CD1c-positive myeloid dendritic cell (primary cell): ENCODE data around the gene RBMS1.

Experiments used
- DNase-seq: peaks from one replicate; pipeline ENCODE4 v3.0.0-alpha.2; 2016; ENCODE audit errors: extremely low spot score

The RBMS1 gene

DNA sequence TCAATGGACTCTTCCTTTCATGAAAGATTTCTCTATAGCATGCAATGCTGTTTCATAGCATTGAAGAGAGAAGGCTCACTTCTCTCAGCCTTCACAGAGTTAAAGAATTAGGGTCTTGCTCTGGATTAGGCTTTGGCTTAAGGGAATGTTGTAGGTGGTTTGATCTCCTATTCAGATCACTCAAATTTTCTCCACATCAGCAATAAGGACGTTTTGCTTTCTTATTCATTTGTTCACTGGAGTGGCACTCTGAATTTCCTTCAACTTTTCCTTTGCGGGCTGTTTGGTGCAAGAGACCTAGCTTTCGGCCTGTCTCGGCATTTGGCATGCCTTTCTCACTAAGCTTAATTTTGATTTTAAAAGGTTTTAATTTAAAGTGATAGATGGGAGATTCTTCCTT is 131.6 kb downstream of the RBMS1 start:
- DNase-seq, result no peak

- DNase-seq, result no peak
These were observed 133.4 kb downstream of the RBMS1 start for GRCh38 chr2:160360089-160360757.

- DNase-seq, result no peak
These were observed 135.6 kb downstream of the RBMS1 start for GRCh38 chr2:160358046-160358445.

GRCh38 chr2:160356485-160356884 is 137.1 kb downstream of the RBMS1 start:
- DNase-seq, result no peak

DNA sequence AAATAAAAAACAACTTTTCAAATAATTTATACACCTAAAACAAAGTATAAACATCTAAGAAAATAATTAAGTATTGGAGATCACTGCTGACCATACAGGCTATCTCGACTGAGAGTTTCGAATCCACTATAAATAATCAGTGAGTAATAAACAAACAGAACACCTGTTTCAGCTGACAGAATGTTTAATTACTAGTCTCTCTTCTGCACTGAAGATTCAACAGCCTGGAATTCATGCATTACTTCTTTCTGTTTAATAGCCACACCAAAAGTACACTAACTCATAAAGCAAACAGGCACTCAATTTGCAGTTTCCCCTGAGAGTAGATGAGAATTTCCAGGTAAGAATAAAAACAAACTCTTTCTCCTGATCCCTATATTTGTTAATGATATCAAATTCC is 138.5 kb downstream of the RBMS1 start:
- DNase-seq, result no peak

DNA sequence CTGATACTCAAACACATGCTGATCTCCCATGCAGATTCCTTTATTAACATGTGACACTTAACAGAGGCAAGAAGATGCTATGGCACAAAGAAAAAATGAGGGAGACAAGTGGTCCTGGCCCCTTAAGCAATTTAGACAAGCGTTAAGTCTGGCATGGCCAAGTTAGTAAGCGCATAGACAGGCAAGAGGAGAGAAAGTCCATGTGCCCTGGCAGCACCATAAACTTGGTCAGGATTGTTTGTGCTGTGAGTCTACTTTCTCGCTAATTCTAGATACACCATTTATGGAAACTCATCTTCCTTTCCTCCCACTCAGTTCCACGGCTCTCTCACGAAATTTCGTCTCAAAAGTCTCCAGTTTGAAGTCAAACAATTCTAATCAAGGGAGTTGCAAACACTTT is 138.9 kb downstream of the RBMS1 start:
- DNase-seq, result no peak

DNA sequence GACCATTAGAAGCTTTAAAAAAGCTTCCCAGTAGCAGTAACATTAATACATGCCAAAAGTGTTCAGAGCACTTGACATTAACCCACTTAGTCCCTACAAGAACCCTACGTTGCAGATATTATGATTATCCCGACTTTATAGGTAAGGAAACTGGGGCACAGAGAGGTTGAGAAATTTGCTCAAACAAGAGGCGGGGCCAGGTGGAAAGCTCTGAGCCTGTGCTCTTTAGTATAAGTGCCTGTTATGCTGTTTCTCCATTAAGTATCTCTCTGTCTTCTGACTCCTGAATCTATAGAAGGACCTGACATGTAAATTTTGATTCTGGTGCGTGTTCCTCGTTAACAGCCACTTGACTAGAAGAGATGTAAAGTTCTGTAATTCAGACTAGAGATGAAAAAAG is 139.8 kb downstream of the RBMS1 start:
- DNase-seq, result no peak

GRCh38 chr2:160353166-160353565 is 140.4 kb downstream of the RBMS1 start:
- no peak for DNase-seq

DNA sequence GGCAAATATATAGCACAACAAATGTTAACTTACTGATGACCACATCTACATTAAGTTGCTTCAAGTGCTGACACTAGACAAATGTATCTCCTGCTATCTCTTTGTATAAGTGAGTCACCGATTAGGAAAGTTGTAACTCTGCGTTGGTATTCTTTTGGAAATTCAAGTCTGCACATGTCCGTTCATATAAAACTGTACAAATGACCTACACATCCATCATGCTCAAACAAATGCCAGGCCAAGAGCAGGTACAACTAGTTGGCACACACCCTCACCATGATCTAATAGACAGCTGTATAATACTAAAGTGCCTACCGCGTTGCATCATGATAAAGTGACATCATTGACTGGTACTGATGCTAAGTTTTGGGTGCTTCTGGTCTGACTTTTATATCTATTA is 141.1 kb downstream of the RBMS1 start:
- no peak for DNase-seq

DNA sequence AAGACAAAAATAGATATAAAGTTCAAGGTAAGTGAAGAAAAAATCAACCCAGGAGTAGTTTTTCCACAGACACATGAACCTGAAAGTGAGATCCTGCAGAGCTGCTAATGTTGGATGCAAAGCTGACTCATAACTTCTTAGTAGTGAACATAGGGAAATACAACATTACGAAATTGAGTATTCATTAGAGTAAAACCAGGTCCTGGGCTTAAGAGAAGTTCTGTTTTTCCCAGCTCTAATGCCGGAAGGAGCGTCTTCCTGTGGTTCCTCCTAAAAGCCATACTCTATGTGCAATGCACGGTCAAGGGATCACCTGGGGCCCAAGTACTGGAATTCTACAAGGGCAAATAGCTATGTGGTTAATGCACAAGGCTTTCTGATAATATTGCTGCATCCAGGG is 141.7 kb downstream of the RBMS1 start:
- DNase-seq, result peak; percentile 85

DNA sequence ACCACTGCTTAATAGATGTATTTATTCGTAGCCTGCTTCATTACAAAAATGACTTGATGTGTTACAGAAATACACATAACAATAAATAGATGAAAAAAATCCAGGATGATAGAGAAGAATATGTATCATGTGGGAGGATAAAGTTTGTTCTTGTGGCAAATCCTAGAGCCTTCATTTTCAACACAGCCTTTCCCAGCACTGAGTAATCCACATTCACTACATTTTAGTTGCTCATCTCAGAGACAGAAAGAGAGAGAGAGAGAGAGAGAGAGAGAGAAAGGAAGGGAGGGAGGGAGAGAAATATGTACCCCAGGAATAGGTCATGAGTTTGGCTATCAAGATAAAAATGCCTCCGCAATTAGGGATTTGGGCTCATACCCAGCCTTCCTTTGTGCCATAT is 144.3 kb downstream of the RBMS1 start:
- no peak for DNase-seq

DNA sequence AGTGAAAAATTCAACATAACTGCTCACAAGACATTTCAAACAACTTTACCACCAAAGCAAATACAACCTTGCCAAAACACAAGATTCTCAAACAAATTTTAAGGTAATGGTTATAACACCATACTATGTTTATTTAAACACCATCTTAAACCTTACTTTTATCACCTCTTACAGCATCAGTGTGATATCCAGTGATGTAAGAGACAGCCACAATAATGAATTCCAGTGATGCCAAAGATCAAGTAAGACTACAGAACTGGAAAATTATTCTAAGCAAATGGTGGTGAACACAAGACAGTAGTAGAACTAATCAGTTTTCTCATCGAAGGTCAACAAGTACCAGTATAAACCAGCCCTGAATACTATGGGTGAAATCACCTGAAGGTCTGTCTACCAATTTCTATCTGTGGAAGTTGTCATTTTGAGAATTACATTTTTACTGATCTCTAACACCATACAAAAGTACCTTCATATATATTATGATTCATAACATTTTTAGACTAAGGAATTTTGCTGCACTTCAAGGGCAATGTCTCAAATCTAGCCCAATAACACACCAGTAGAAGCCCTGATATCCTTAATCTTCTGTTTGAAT is 146.2 kb downstream of the RBMS1 start:
- DNase-seq, result no peak

DNA sequence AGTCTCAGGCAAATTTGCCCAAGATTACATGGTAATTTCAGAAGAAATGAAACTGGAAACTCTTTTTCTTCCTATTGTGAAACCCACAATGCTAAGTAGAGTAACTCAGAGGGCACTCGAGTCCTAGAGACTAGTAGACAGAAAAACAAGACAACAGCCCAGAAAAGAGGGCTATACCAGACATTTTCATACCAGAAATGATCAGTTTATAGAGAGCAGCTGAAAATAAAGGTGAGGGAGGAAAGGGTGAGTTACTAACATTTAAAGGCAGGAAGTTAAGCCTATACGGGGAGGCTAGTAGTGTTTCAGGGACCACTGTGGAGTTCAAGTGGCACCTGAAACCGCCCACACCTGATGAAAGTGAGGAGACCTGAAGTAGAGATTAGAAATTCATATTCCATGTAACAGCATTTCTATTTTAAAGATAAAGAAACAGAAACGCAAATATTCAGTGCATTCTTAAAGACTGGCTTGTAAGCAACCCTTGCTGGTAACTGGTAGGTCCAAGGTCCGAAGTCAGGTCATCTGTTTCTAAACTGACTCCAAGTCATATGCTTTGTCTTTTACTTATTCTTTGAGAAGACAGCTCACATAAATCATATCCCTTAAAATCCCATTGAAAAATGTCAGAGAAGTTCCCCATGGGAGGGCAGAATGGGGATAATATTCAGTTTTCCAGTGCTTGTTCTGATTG is 148.4 kb downstream of the RBMS1 start:
- DNase-seq, result peak; percentile 21

- DNase-seq, result no peak
These were observed 150.2 kb downstream of the RBMS1 start for GRCh38 chr2:160343404-160343803.

DNA sequence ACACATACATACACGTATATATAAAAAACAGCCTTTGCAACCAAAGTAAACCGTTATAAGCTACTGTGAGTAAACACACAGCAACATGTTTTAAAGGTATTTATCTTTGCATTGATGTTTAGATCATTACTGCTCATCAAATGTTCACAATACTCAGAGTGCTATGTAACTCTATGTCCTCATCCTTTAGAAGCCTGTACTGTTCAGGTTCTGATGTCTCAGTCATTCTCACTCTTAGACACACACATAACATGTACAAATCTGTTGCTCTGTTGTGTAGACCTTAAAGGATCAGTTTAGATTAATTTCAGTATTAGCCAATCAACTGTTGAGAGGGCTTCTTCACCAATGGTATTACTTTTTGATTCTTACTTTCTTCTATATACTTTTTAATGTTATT is 153.9 kb downstream of the RBMS1 start:
- no peak for DNase-seq

DNA sequence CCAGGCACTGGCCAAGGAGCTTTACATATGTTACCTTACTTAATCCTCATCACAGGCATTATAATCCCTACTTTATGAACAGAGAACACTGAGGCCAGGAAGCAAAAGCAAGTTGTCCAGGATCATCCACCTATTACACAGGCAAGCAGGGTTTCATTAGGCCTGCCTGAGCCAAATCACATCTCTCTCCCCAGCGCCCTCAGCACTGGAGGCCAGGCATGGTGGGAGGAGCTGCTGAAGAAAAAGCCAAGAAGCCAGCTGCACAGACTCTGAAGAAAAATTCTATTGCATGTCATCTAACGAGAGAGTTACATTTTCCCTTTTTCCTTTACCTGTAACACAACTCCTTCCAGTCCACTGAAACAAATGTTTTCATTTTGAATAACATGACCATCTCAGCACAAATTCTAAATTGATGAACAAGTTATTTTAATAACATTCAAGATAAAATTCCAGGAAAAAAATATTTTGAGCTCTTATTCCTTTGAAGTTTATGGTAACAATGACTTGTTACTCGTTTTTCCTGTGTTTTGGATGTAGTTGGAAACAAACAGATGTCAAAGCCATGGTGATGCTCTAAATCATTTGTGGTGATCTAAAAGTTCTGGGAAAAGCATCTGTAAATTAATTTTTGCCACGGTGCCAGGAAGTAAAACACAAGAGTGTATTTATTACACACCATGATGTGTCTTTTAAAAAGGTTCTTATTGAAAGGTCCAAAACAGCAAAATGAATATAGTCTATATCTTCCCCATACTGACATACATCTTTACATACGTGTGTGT is 154.5 kb downstream of the RBMS1 start:
- no peak for DNase-seq

DNA sequence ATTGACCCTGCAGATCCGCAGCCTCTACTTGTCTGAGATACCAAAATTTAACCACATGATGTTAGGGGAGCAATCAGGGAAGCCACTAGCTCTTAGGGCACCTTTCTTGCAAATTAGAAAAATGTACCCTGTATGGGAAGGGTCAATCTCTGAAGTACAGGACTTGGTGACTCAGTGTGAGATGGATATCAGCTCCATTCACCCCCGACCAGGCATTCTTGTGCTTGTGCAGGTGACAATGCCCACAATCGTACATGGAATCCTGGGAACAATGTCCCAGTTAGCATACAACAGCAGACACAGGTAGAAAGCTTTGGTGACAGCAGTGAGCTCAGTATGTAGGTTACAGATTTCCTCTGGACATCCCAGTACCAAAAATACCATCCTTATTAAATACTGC is 155.9 kb downstream of the RBMS1 start:
- no peak for DNase-seq

- DNase-seq, result no peak
These were observed 157.0 kb downstream of the RBMS1 start for GRCh38 chr2:160336635-160337034.

GRCh38 chr2:160336105-160336504 is 157.5 kb downstream of the RBMS1 start:
- DNase-seq, result no peak

GRCh38 chr2:160335441-160335840 is 158.2 kb downstream of the RBMS1 start:
- no peak for DNase-seq

DNA sequence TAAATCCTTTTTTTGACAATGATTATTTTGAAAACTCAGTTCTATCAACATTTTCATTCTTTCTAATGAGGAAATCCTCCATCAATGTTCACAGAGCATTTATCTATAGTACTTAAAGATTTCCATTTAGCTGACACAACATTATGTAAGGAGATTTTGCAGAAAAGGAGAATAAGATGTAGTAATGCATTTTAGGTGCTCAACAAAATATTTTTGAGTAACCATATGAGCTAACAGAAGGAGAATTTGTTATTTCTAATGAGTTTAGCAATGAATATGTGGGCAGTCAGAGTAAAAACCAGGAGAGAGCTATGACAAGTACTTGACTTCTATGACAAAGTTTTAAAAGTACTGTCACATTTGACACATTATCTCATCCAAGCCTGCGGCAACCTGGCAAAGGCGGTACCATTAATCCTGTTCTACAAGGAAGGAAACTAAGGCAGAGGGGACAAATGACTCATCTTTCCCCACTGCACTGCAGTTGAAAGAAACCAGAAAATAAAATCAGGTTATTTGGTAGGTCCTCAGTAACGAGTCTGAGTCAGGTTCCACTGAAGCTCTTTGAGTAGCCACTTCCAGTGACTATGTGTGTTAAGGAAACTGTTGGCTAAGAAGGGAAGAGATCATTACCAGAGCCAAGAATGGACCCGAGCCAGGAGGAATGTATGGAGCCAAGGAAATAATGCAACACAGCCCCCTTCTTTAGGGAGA is 159.4 kb downstream of the RBMS1 start:
- DNase-seq, result no peak
